Osteoblast (primary cell): ENCODE results near the gene NPLOC4. TPM values are rescaled to one million over a fixed set of nuclear protein-coding genes. Genes with fewer than 3 reads are reported as not detected.

Experiments
- DNase-seq: peaks from one replicate; pipeline ENCODE4 v3.0.0; 2011; ENCODE audit warnings: low spot score, mixed read lengths; ENCODE audit not compliant: insufficient read length; ENCODE audit errors: missing footprints
- H2AFZ ChIP-seq: 2 replicates; pipeline ENCODE4 v1.6.0; 2011; ENCODE audit warnings: mild to moderate bottlenecking, low read length
- H3K27ac ChIP-seq: 2 replicates; pipeline ENCODE4 v1.5.1; 2011; ENCODE audit warnings: mild to moderate bottlenecking, low read depth, low read length, moderate library complexity
- H3K27me3 ChIP-seq: 2 replicates; pipeline ENCODE4 v1.6.0; 2012; ENCODE audit warnings: mild to moderate bottlenecking, control low read depth, inconsistent platforms, low read length, moderate library complexity; ENCODE audit not compliant: insufficient read depth
- H3K36me3 ChIP-seq: 2 replicates; pipeline ENCODE4 v1.5.1; 2011; ENCODE audit warnings: mild to moderate bottlenecking, low read length, control low read depth, moderate library complexity; ENCODE audit not compliant: insufficient read depth
- H3K4me1 ChIP-seq: 2 replicates; pipeline ENCODE4 v1.5.1; 2011; ENCODE audit warnings: mild to moderate bottlenecking, low read length, control low read depth, moderate library complexity; ENCODE audit not compliant: insufficient read depth
- H3K4me2 ChIP-seq: 2 replicates; pipeline ENCODE4 v1.6.0; 2011; ENCODE audit warnings: mild to moderate bottlenecking, low read length; ENCODE audit not compliant: insufficient read depth
- H3K4me3 ChIP-seq: fragments of 200-600 bp; sonication (generic); 3 replicates; pipeline ENCODE4 v1.5.1; 2012; ENCODE audit warnings: mild to moderate bottlenecking, low read length, inconsistent platforms; ENCODE audit not compliant: insufficient read depth
- H3K79me2 ChIP-seq: 2 replicates; pipeline ENCODE4 v1.6.0; 2012; ENCODE audit warnings: mild to moderate bottlenecking, low read length, control low read depth, inconsistent platforms; ENCODE audit not compliant: insufficient read depth
- H3K9me3 ChIP-seq: 2 replicates; pipeline ENCODE4 v1.5.1; 2011; ENCODE audit warnings: low read depth, low read length, control low read depth
- H4K20me1 ChIP-seq: 2 replicates; pipeline ENCODE4 v1.6.0; 2012; ENCODE audit warnings: mild to moderate bottlenecking, low read length, control low read depth; ENCODE audit not compliant: insufficient read depth
- total RNA-seq: library from RNA; depleted of rRNA; stranded (reverse); fragments of >200 nt; gene quantifications from 2 replicates; pipeline ENCODE4 v1.2.3, GENCODE V29; 2012
- TF ChIP-seq, protein P1 (sequence below): IDR thresholded peaks from 2 replicates; pipeline ENCODE4 v1.5.1; 2011; ENCODE audit warnings: mild to moderate bottlenecking, low read depth, low read length, moderate library complexity; ENCODE audit errors: extremely low read depth

NPLOC4 gene
- total RNA-seq, 1 donor = 118 TPM

DNA sequence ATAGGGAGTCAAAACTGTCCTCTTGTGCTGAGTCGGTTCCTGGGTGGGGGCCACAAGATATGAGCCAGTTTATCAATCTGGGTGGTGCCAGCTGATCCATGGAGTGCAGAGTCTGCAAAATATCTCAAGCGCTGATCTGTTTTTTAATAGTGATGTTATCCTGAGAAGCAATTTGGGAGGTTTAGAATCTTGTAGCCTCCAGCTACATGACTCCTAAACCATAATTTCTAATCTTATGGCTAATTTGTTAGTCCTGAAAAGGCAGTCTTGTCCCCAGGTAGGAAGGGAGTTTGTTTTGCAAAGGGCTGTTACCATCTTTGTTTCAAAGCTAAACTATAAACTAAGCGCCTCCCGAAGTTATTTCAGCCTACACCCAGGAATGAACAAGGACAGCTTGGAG lies 1.8 kb upstream of the NPLOC4 start:
- H3K27ac ChIP-seq = no peak overlapping the region
- peaks cover 24% of the 10 kb centered on the region for H3K4me1 ChIP-seq
- TF ChIP-seq, protein P1, sequence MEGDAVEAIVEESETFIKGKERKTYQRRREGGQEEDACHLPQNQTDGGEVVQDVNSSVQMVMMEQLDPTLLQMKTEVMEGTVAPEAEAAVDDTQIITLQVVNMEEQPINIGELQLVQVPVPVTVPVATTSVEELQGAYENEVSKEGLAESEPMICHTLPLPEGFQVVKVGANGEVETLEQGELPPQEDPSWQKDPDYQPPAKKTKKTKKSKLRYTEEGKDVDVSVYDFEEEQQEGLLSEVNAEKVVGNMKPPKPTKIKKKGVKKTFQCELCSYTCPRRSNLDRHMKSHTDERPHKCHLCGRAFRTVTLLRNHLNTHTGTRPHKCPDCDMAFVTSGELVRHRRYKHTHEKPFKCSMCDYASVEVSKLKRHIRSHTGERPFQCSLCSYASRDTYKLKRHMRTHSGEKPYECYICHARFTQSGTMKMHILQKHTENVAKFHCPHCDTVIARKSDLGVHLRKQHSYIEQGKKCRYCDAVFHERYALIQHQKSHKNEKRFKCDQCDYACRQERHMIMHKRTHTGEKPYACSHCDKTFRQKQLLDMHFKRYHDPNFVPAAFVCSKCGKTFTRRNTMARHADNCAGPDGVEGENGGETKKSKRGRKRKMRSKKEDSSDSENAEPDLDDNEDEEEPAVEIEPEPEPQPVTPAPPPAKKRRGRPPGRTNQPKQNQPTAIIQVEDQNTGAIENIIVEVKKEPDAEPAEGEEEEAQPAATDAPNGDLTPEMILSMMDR = no peak
- peaks cover 2% of the 10 kb centered on the region for H3K36me3 ChIP-seq
- no peak for DNase-seq
- H3K9me3 ChIP-seq = no peaks in the 10 kb centered on the region
- no peak overlapping the region for H2AFZ ChIP-seq
- H3K4me3 ChIP-seq = no peak overlapping the region
- H3K27me3 ChIP-seq = no peaks in the 10 kb centered on the region
- peaks cover 31% of the 10 kb centered on the region for H3K79me2 ChIP-seq
- H3K4me2 ChIP-seq = no peak overlapping the region
- peaks cover 20% of the 10 kb centered on the region for H4K20me1 ChIP-seq

DNA sequence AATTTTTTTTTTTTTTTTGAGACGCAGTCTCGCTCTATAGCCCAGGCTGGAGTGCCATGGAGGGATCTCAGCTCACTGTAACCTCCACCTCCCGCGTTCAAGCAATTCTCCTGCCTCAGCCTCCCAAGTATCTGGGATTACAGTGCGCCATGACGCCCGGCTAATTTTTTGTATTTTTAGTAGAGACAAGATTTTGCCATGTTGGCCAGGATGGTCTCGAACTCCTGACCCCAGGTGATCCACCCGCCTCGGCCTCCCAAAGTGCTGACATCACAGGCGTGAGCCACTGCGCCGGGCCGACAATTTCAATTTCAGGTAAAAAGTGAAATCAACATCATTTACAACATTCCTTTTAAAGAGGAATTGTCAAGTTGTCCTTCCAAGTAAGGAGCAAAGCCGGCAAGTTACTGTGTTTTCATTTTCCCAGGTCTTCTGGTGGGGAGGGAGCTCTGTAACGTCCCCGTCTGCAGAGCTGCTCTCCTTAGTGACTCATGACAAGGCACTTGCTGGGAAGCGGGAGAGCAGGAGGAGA lies 873 bp downstream of the NPLOC4 start:
- H3K36me3 ChIP-seq = peaks cover 2% of the 10 kb centered on the region
- peak overlapping the region; percentile 81 for H3K4me2 ChIP-seq
- H3K79me2 ChIP-seq = peaks cover 58% of the 10 kb centered on the region
- TF ChIP-seq, protein P1 = no peak
- H3K27ac ChIP-seq = peak overlapping the region; percentile 93
- H3K9me3 ChIP-seq = no peaks in the 10 kb centered on the region
- H3K4me3 ChIP-seq = peak overlapping the region; percentile 91
- H2AFZ ChIP-seq = peak overlapping the region; percentile 66
- H3K27me3 ChIP-seq = no peaks in the 10 kb centered on the region
- H4K20me1 ChIP-seq = peaks cover 31% of the 10 kb centered on the region
- H3K4me1 ChIP-seq = peaks cover 13% of the 10 kb centered on the region
- DNase-seq = peak; percentile 97

DNA sequence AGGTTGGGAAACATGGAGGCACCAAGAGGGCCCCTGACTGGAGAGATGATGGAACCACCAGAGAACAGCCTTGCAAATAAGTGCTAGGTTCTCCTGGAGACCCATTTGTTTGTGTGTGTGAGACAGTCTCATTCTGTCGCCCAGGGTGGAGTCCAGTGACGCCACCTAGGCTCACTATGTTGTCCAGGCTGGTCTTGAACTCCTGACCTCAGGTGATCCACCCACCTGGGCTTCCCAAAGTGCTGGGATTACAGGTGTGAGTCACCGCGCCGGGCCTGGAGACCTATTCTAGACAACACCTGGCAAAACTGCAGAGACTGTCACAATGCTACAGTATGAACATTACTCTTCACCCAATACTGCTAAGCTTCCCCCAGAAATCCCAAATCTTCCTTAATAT lies 1.5 kb downstream of the NPLOC4 start:
- Histone ChIP-seq H3K27me3 (no peaks in the 10 kb centered on the region), H3K4me1 (peaks cover 13% of the 10 kb centered on the region), H3K4me3 (peak overlapping the region; percentile 91), H4K20me1 (peaks cover 34% of the 10 kb centered on the region), H3K4me2 (peak overlapping the region; percentile 81), H3K79me2 (peaks cover 62% of the 10 kb centered on the region), H2AFZ (no peak overlapping the region), H3K36me3 (peaks cover 2% of the 10 kb centered on the region), H3K9me3 (no peaks in the 10 kb centered on the region), H3K27ac (no peak overlapping the region)
- TF ChIP-seq, protein P1 = no peak
- no peak for DNase-seq

DNA sequence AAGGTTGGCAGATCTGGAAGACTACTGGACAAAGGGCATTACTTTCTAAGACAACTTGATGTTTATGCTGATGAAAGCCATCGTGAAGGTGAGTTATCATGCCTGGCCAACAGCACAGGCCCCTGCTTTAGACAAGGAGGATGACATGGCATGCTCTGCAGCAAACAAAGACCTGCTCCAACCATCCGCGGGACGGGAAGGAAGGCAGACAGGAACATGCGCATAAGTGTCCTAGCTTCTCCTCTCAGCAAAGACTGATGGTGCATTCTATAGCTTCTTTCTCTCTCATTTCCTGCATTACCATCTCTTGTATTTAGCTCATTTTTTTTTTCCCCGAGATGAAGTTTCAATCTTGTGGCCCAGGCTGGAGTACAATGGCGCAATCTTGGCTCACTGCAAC lies 5.4 kb downstream of the NPLOC4 start:
- H3K4me1 ChIP-seq = peaks cover 9% of the 10 kb centered on the region
- TF ChIP-seq, protein P1 = no peak
- H3K27ac ChIP-seq = no peak overlapping the region
- no peak overlapping the region for H3K4me3 ChIP-seq
- H3K4me2 ChIP-seq = no peak overlapping the region
- H3K36me3 ChIP-seq = peaks cover 28% of the 10 kb centered on the region
- peaks cover 74% of the 10 kb centered on the region for H3K79me2 ChIP-seq
- H4K20me1 ChIP-seq = peaks cover 44% of the 10 kb centered on the region
- no peak overlapping the region for H2AFZ ChIP-seq
- no peak for DNase-seq
- no peaks in the 10 kb centered on the region for H3K9me3 ChIP-seq
- no peaks in the 10 kb centered on the region for H3K27me3 ChIP-seq
